CD4-positive, alpha-beta T cell treated with Interferon alpha-2 for 1 hour (primary cell): Measurements from ENCODE around the gene SREBF1.

Experiments
- DNase-seq, 2 donors: peaks; one replicate each; pipeline ENCODE4 v3.0.0-alpha.2; 2020 to 2022

SREBF1 gene

GRCh38 chr17:17772231-17772630, 64.6 kb downstream of the SREBF1 start:
- DNase-seq: no peak

- DNase-seq: no peak
These were observed 65.1 kb downstream of the SREBF1 start for GRCh38 chr17:17771498-17772201.

- DNase-seq: no peak
These were observed 66.1 kb downstream of the SREBF1 start for GRCh38 chr17:17770632-17771044.

- DNase-seq: no peak
These were observed 66.7 kb downstream of the SREBF1 start for GRCh38 chr17:17769869-17770631.

GRCh38 chr17:17768424-17769088, 68.2 kb downstream of the SREBF1 start:
- no peak for DNase-seq

- no peak for DNase-seq
These were observed 68.8 kb downstream of the SREBF1 start for GRCh38 chr17:17767887-17768418.

GRCh38 chr17:17767154-17767869, 69.5 kb downstream of the SREBF1 start:
- no peak for DNase-seq

- no peak for DNase-seq
These were observed 70.1 kb downstream of the SREBF1 start for GRCh38 chr17:17766744-17767120.

- DNase-seq: peak in 1 of 2 donors; percentile 25
These were observed 70.6 kb downstream of the SREBF1 start for GRCh38 chr17:17766077-17766743.

- no peak for DNase-seq
These were observed 71.3 kb downstream of the SREBF1 start for GRCh38 chr17:17765359-17766076.

GRCh38 chr17:17763734-17764133, 73.1 kb downstream of the SREBF1 start:
- no peak for DNase-seq

- DNase-seq: no peak
These were observed 73.7 kb downstream of the SREBF1 start for GRCh38 chr17:17763136-17763535.

- no peak for DNase-seq
These were observed 74.1 kb downstream of the SREBF1 start for GRCh38 chr17:17762744-17763105.
